Heart left ventricle (tissue), 13 donors: ENCODE results near the gene UHRF2.

Experiments
- CTCF ChIP-seq, 12 donors: fragments of 200-600 bp; sonication (generic) in 4 of 12; IDR thresholded peaks; one replicate each; pipeline versions ENCODE4 v1.5.0 to v1.8.0; 2018 to 2022; ENCODE audit warnings: antibody characterized with exemption in 12 of 12, mild to moderate bottlenecking in 5 of 12
- POLR2A ChIP-seq, 2 donors: fragments of 450-650 bp; IDR thresholded peaks; one replicate each; pipeline ENCODE4 v1.6.1; 2017; ENCODE audit warnings: antibody characterized with exemption in 2 of 2, mild to moderate bottlenecking in 2 of 2, moderate library complexity in 2 of 2
- donor health status: ischemic (EF 13 %, LVEDD 7.1; RV severe dilation, severe dysfunction).
- donor health status: DM: no; HTN: yes; CAD: no.
- donor health status: DM: no; HTN: no; CAD: no.
- donor health status: ischemic (EF 25% LVEDD 6.9; RV normal size, moderate dysfunction).
- donor health status: ischemic (EF 25% LVEDD 5.7; RV mildly dilated, moderate dysfunction).
- donor health status: ischemic (EF 35%, LVEDD 5.7; RV mildly dilated, moderate dysfunction).
- donor health status: nonischemic (EF 11% LVEDD 7.7; RV severe dilation, severe dysfunction).
- donor health status: DM: yes; HTN: yes; CAD: no.
- donor health status: PGD.
- donor health status: ischemic (EF 29% LVEDD 5.4; RV normal size, mild dysfunction).
- donor health status: nonischemic (EF 23%, LVEDD 6.1; RV moderate dilation, normal function).

GRCh38 chr9:6471231-6471850 is 58.3 kb downstream of the UHRF2 start:
- TF ChIP-seq CTCF (IDR thresholded peaks at IDR 0.05) = no peak
- TF ChIP-seq POLR2A (IDR thresholded peaks at IDR 0.05) = no peak
